ENCODE measurements around the gene PRAC1. TPM values are rescaled to one million over a fixed set of nuclear protein-coding genes. Genes with fewer than 3 reads are reported as not detected.

PRAC1 gene
- total and polyA plus RNA-seq, 2 donors (not counting 1 experiment from before 2014, with no cell fraction given): not detected

GRCh38 chr17:48723423-48724250 lies 1.3 kb upstream of the PRAC1 start:
- DNase-seq (ENCODE audit: low read depth in 2 of 2): no peak
- Histone ChIP-seq H3K27me3 (ENCODE audit: control insufficient read depth, insufficient read depth, low read length) (peaks cover 98% of the 10 kb centered on the region), H3K79me2 (ENCODE audit: control insufficient read depth, insufficient read depth, low read length) (no peaks in the 10 kb centered on the region), H2AFZ (ENCODE audit: low read length) (no peak overlapping the region), H3K9ac (ENCODE audit: insufficient read depth, low read length) (no peak overlapping the region), H3K27ac (ENCODE audit: insufficient read depth, low read length) (no peak overlapping the region), H3K4me2 (ENCODE audit: extremely low read depth, insufficient read depth, low read length) (no peak overlapping the region), H4K20me1 (ENCODE audit: control insufficient read depth, extremely low read depth, insufficient read depth, low read length) (no peaks in the 10 kb centered on the region), H3K36me3 (ENCODE audit: control insufficient read depth, insufficient read depth, low read length) (no peaks in the 10 kb centered on the region), H3K4me3 (replicated peaks in 1 of 4; ENCODE audit: control extremely low read depth in 1 of 4, insufficient read depth in 1 of 4, low read depth in 3 of 4, low read length in 4 of 4) (no peak overlapping the region), H3K4me1 (ENCODE audit: control insufficient read depth, extremely low read depth, insufficient read depth, low read length) (peaks cover 4% of the 10 kb centered on the region), H3K9me3 (ENCODE audit: control insufficient read depth, insufficient read depth, low read depth, low read length) (no peaks in the 10 kb centered on the region)
- TF ChIP-seq EZH2 (IDR thresholded peaks at IDR 0.05; ENCODE audit: low read length, missing control alignments): peak; percentile 60
- no peak for TF ChIP-seq CTCF (conservative IDR thresholded peaks at IDR 0.05 in 1 of 2, IDR thresholded peaks at IDR 0.05 in 1 of 2; ENCODE audit: low read depth in 1 of 2, low read length in 2 of 2)

GRCh38 chr17:48722915-48723422 lies 651 bp upstream of the PRAC1 start, which contains the start of gene PRAC2:
TSS of gene PRAC2 (plus strand) at chr17:48723185. CDS start at chr17:48724411, 1,226 bp downstream.
- Histone ChIP-seq H3K4me2 (ENCODE audit: extremely low read depth, insufficient read depth, low read length) (no peak within 1 kb of the TSS), H3K27ac (ENCODE audit: insufficient read depth, low read length) (no peak within 1 kb of the TSS), H3K79me2 (ENCODE audit: control insufficient read depth, insufficient read depth, low read length) (no peaks in the 10 kb centered on the region), H3K9me3 (ENCODE audit: control insufficient read depth, insufficient read depth, low read depth, low read length) (no peaks in the 10 kb centered on the region), H4K20me1 (ENCODE audit: control insufficient read depth, extremely low read depth, insufficient read depth, low read length) (no peaks in the 10 kb centered on the region), H3K4me3 (replicated peaks in 1 of 4; ENCODE audit: control extremely low read depth in 1 of 4, insufficient read depth in 1 of 4, low read depth in 3 of 4, low read length in 4 of 4) (no peak within 1 kb of the TSS), H3K36me3 (ENCODE audit: control insufficient read depth, insufficient read depth, low read length) (no peaks in the 10 kb centered on the region), H2AFZ (ENCODE audit: low read length) (no peak within 1 kb of the TSS), H3K27me3 (ENCODE audit: control insufficient read depth, insufficient read depth, low read length) (peaks cover 98% of the 10 kb centered on the region), H3K4me1 (ENCODE audit: control insufficient read depth, extremely low read depth, insufficient read depth, low read length) (peaks cover 4% of the 10 kb centered on the region), H3K9ac (ENCODE audit: insufficient read depth, low read length) (no peak within 1 kb of the TSS)
- TF ChIP-seq CTCF (conservative IDR thresholded peaks at IDR 0.05 in 1 of 2, IDR thresholded peaks at IDR 0.05 in 1 of 2; ENCODE audit: low read depth in 1 of 2, low read length in 2 of 2) (no peak), EZH2 (IDR thresholded peaks at IDR 0.05; ENCODE audit: low read length, missing control alignments) (no peak)
- DNase-seq (ENCODE audit: low read depth in 2 of 2): no peak

GRCh38 chr17:48721009-48721402 lies 1.3 kb downstream of the PRAC1 start:
- Histone ChIP-seq H3K4me3 (replicated peaks in 1 of 4; ENCODE audit: control extremely low read depth in 1 of 4, insufficient read depth in 1 of 4, low read depth in 3 of 4, low read length in 4 of 4) (no peak overlapping the region), H3K36me3 (ENCODE audit: control insufficient read depth, insufficient read depth, low read length) (no peaks in the 10 kb centered on the region), H4K20me1 (ENCODE audit: control insufficient read depth, extremely low read depth, insufficient read depth, low read length) (no peaks in the 10 kb centered on the region), H3K4me2 (ENCODE audit: extremely low read depth, insufficient read depth, low read length) (no peak overlapping the region), H3K27ac (ENCODE audit: insufficient read depth, low read length) (no peak overlapping the region), H3K79me2 (ENCODE audit: control insufficient read depth, insufficient read depth, low read length) (no peaks in the 10 kb centered on the region), H2AFZ (ENCODE audit: low read length) (no peak overlapping the region), H3K9me3 (ENCODE audit: control insufficient read depth, insufficient read depth, low read depth, low read length) (no peaks in the 10 kb centered on the region), H3K4me1 (ENCODE audit: control insufficient read depth, extremely low read depth, insufficient read depth, low read length) (peaks cover 4% of the 10 kb centered on the region), H3K9ac (ENCODE audit: insufficient read depth, low read length) (no peak overlapping the region), H3K27me3 (ENCODE audit: control insufficient read depth, insufficient read depth, low read length) (peaks cover 89% of the 10 kb centered on the region)
- TF ChIP-seq CTCF (conservative IDR thresholded peaks at IDR 0.05 in 1 of 2, IDR thresholded peaks at IDR 0.05 in 1 of 2; ENCODE audit: low read depth in 1 of 2, low read length in 2 of 2): no peak
- no peak for TF ChIP-seq EZH2 (IDR thresholded peaks at IDR 0.05; ENCODE audit: low read length, missing control alignments)
- DNase-seq (ENCODE audit: low read depth in 2 of 2): no peak

All from fibroblast of lung (primary cell).